ENCODE measurements around the gene NR5A2. TPM values are rescaled to one million over a fixed set of nuclear protein-coding genes. Genes with fewer than 3 reads are reported as not detected.
A peak's percentile ranks its signal among the peaks of the same experiment; 100 is the strongest.

NR5A2 gene
- total RNA-seq, 1 donor from 2014 or later: not detected

- Mint-ChIP-seq H3K27ac (no peak overlapping the region), H3K4me1 (no peaks in the 10 kb centered on the region), H3K4me3 (no peak overlapping the region), H3K36me3 (no peaks in the 10 kb centered on the region), H3K27me3 (ENCODE audit: insufficient read depth, low read depth) (no peaks in the 10 kb centered on the region), H3K9me3 (no peaks in the 10 kb centered on the region)
- no peaks in the 10 kb centered on the region for H3K27me3 ChIP-seq
- H3K4me3 ChIP-seq: no peak overlapping the region
- no peaks in the 10 kb centered on the region for H3K9me3 ChIP-seq (ENCODE audit: low read depth)
- H3K9ac ChIP-seq: no peak overlapping the region
- TF ChIP-seq CTCF (IDR thresholded peaks at IDR 0.05): no peak
- no peak for TF ChIP-seq EZH2phosphoT487 (IDR thresholded peaks at IDR 0.05)
- no peak for TF ChIP-seq EZH2 (IDR thresholded peaks at IDR 0.05)
- DNase-seq (ENCODE audit: low spot score): no peak
- H3K79me2 ChIP-seq (ENCODE audit: low read depth): no peaks in the 10 kb centered on the region
- H4K20me1 ChIP-seq (ENCODE audit: low read depth): no peaks in the 10 kb centered on the region
- H3K4me2 ChIP-seq: no peak overlapping the region
- no peak overlapping the region for H2AFZ ChIP-seq (replicated peaks)
- H3K27ac ChIP-seq: no peak overlapping the region
- no peaks in the 10 kb centered on the region for H3K36me3 ChIP-seq
- no peaks in the 10 kb centered on the region for H3K4me1 ChIP-seq
- no peaks in the 10 kb centered on the region for H3F3A ChIP-seq (ENCODE audit: low read depth)
These were observed 178.8 kb downstream of the NR5A2 start for GRCh38 chr1:200206340-200206739.

- Mint-ChIP-seq H3K9me3 (no peaks in the 10 kb centered on the region), H3K4me3 (no peak overlapping the region), H3K36me3 (no peaks in the 10 kb centered on the region), H3K27me3 (ENCODE audit: insufficient read depth, low read depth) (no peaks in the 10 kb centered on the region), H3K27ac (no peak overlapping the region), H3K4me1 (no peaks in the 10 kb centered on the region)
- H3K9ac ChIP-seq: no peak overlapping the region
- no peak overlapping the region for H2AFZ ChIP-seq (replicated peaks)
- no peaks in the 10 kb centered on the region for H3K4me1 ChIP-seq
- H3K4me3 ChIP-seq: no peak overlapping the region
- no peak overlapping the region for H3K27ac ChIP-seq
- no peaks in the 10 kb centered on the region for H4K20me1 ChIP-seq (ENCODE audit: low read depth)
- no peaks in the 10 kb centered on the region for H3K36me3 ChIP-seq
- H3F3A ChIP-seq (ENCODE audit: low read depth): no peaks in the 10 kb centered on the region
- H3K79me2 ChIP-seq (ENCODE audit: low read depth): no peaks in the 10 kb centered on the region
- H3K4me2 ChIP-seq: no peak overlapping the region
- DNase-seq (ENCODE audit: low spot score): no peak
- H3K9me3 ChIP-seq (ENCODE audit: low read depth): no peaks in the 10 kb centered on the region
- no peak for TF ChIP-seq EZH2 (IDR thresholded peaks at IDR 0.05)
- TF ChIP-seq CTCF (IDR thresholded peaks at IDR 0.05): no peak
- no peak for TF ChIP-seq EZH2phosphoT487 (IDR thresholded peaks at IDR 0.05)
- H3K27me3 ChIP-seq: no peaks in the 10 kb centered on the region
These were observed 179.3 kb downstream of the NR5A2 start for GRCh38 chr1:200206761-200207160.

GRCh38 chr1:200207711-200208126 lies 180.2 kb downstream of the NR5A2 start:
- Mint-ChIP-seq H3K4me1 (no peaks in the 10 kb centered on the region), H3K9me3 (no peaks in the 10 kb centered on the region), H3K36me3 (no peaks in the 10 kb centered on the region), H3K4me3 (no peak overlapping the region), H3K27me3 (ENCODE audit: insufficient read depth, low read depth) (no peaks in the 10 kb centered on the region), H3K27ac (no peak overlapping the region)
- H3F3A ChIP-seq (ENCODE audit: low read depth): no peaks in the 10 kb centered on the region
- H4K20me1 ChIP-seq (ENCODE audit: low read depth): no peaks in the 10 kb centered on the region
- DNase-seq (ENCODE audit: low spot score): no peak
- no peaks in the 10 kb centered on the region for H3K27me3 ChIP-seq
- H3K4me3 ChIP-seq: no peak overlapping the region
- TF ChIP-seq EZH2phosphoT487 (IDR thresholded peaks at IDR 0.05) (no peak), EZH2 (IDR thresholded peaks at IDR 0.05) (no peak), CTCF (IDR thresholded peaks at IDR 0.05) (no peak)
- peak overlapping the region; percentile 52 for H2AFZ ChIP-seq (replicated peaks)
- H3K9ac ChIP-seq: no peak overlapping the region
- no peaks in the 10 kb centered on the region for H3K36me3 ChIP-seq
- H3K4me2 ChIP-seq: no peak overlapping the region
- H3K27ac ChIP-seq: no peak overlapping the region
- no peaks in the 10 kb centered on the region for H3K4me1 ChIP-seq
- H3K79me2 ChIP-seq (ENCODE audit: low read depth): no peaks in the 10 kb centered on the region
- no peaks in the 10 kb centered on the region for H3K9me3 ChIP-seq (ENCODE audit: low read depth)

Data from neural progenitor cell (in vitro differentiated cells).